NCI-H146 treated with DMSO at 0.1 percent for 48 hours (cell line): ENCODE data around the gene RBM39.
"Not testable (repeated sequence)": the region's sequence is repeated elsewhere in the genome, so short reads cannot be mapped to it uniquely, and the experiment has no call there.

Experiments
- DNase-seq: peaks from one replicate; lab custom pipeline; 2025; ENCODE audit not compliant: unreplicated experiment; lab: John Stamatoyannopoulos, UW

The RBM39 gene

GRCh38 chr20:35756404-35756803 is 14.3 kb upstream of the RBM39 start:
- DNase-seq = no peak

GRCh38 chr20:35750611-35751010 is 8.6 kb upstream of the RBM39 start:
- no peak for DNase-seq

- DNase-seq = not testable (repeated sequence)
Measured at GRCh38 chr20:35744492-35744841, 2.4 kb upstream of the RBM39 start.

- DNase-seq = no peak
Measured at GRCh38 chr20:35743693-35744491, 1.8 kb upstream of the RBM39 start.

- DNase-seq = peak; percentile 52
Measured at GRCh38 chr20:35742741-35743523, 872 bp upstream of the RBM39 start.

GRCh38 chr20:35739294-35740163 is 2.5 kb downstream of the RBM39 start:
- DNase-seq = no peak

- DNase-seq = no peak
Measured at GRCh38 chr20:35738410-35739179, 3.5 kb downstream of the RBM39 start.

- DNase-seq = no peak
Measured at GRCh38 chr20:35737865-35738333, 4.2 kb downstream of the RBM39 start.

- DNase-seq = no peak
Measured at GRCh38 chr20:35735826-35736470, 6.1 kb downstream of the RBM39 start.

GRCh38 chr20:35734777-35735649 is 7.0 kb downstream of the RBM39 start:
- DNase-seq = no peak

- DNase-seq = no peak
Measured at GRCh38 chr20:35734374-35734773, 7.7 kb downstream of the RBM39 start.

- no peak for DNase-seq
Measured at GRCh38 chr20:35732644-35732982, 9.4 kb downstream of the RBM39 start.

GRCh38 chr20:35731862-35732643 is 10.0 kb downstream of the RBM39 start:
- DNase-seq = no peak

GRCh38 chr20:35731469-35731788 is 10.6 kb downstream of the RBM39 start:
- no peak for DNase-seq

- no peak for DNase-seq
Measured at GRCh38 chr20:35730583-35731468, 11.2 kb downstream of the RBM39 start.

GRCh38 chr20:35729836-35730582 is 12.1 kb downstream of the RBM39 start:
- no peak for DNase-seq

- no peak for DNase-seq
Measured at GRCh38 chr20:35729283-35729807, 12.7 kb downstream of the RBM39 start.
